Fibroblast of lung (primary cell): Measurements from ENCODE around the gene NTN3. TPM values are rescaled to one million over a fixed set of nuclear protein-coding genes. Genes with fewer than 3 reads are reported as not detected.

ENCODE experiments used
- DNase-seq, 2 donors: peaks; one replicate each; pipeline versions ENCODE4 v3.0.0 to v3.0.0-alpha.2; 2010; ENCODE audit warnings: low read depth in 2 of 2
- H2AFZ ChIP-seq: 2 replicates; pipeline ENCODE4 v1.5.1; 2012; ENCODE audit warnings: low read length, control low read depth, inconsistent platforms
- H3K27ac ChIP-seq: 2 replicates; pipeline ENCODE4 v1.5.1; 2011; ENCODE audit warnings: low read length, control low read depth; ENCODE audit not compliant: insufficient read depth
- H3K27me3 ChIP-seq: 2 replicates; pipeline ENCODE4 v1.5.1; 2011; ENCODE audit warnings: mild to moderate bottlenecking, low read length; ENCODE audit not compliant: control insufficient read depth, insufficient read depth
- H3K36me3 ChIP-seq: 2 replicates; pipeline ENCODE4 v1.5.1; 2011; ENCODE audit warnings: low read length; ENCODE audit not compliant: control insufficient read depth, insufficient read depth
- H3K4me1 ChIP-seq: 2 replicates; pipeline ENCODE4 v1.5.1; 2011; ENCODE audit warnings: low read length; ENCODE audit not compliant: control insufficient read depth, insufficient read depth; ENCODE audit errors: extremely low read depth
- H3K4me2 ChIP-seq: 2 replicates; pipeline ENCODE4 v1.5.1; 2011; ENCODE audit warnings: low read length, control low read depth; ENCODE audit not compliant: insufficient read depth; ENCODE audit errors: extremely low read depth
- H3K4me3 ChIP-seq, 4 experiments: fragments of 200-600 bp in 1 of 4; sonication (generic) in 1 of 4; replicated peaks in 1 of 4; 2 replicates each; pipeline ENCODE4 v1.5.1; 2011 to 2016; ENCODE audit warnings: low read length in 4 of 4, low read depth in 3 of 4, mild to moderate bottlenecking in 3 of 4, control low read depth in 2 of 4, inconsistent platforms in 1 of 4, mixed read lengths in 1 of 4; ENCODE audit not compliant: insufficient read depth in 1 of 4; ENCODE audit errors: control extremely low read depth in 1 of 4
- H3K79me2 ChIP-seq: 2 replicates; pipeline ENCODE4 v1.5.1; 2012; ENCODE audit warnings: mild to moderate bottlenecking, low read length, inconsistent platforms; ENCODE audit not compliant: control insufficient read depth, insufficient read depth
- H3K9ac ChIP-seq: 2 replicates; pipeline ENCODE4 v1.5.1; 2011; ENCODE audit warnings: mild to moderate bottlenecking, low read length, control low read depth; ENCODE audit not compliant: insufficient read depth
- H3K9me3 ChIP-seq: 2 replicates; pipeline ENCODE4 v1.5.1; 2012; ENCODE audit warnings: low read depth, low read length; ENCODE audit not compliant: control insufficient read depth, insufficient read depth
- H4K20me1 ChIP-seq: 2 replicates; pipeline ENCODE4 v1.5.1; 2011; ENCODE audit warnings: low read length; ENCODE audit not compliant: control insufficient read depth, insufficient read depth; ENCODE audit errors: extremely low read depth
- EZH2 ChIP-seq: IDR thresholded peaks from 2 replicates; pipeline ENCODE4 v1.5.1; 2012; ENCODE audit warnings: low read length, control low read depth, mild to moderate bottlenecking; ENCODE audit errors: missing control alignments
- polyA plus RNA-seq, 2 donors: library from polyadenylated mRNA; depleted of rRNA in 1 of 2; stranded (reverse) in 1 of 2; unstranded in 1 of 2; fragments of >200 nt; gene quantifications; 2 replicates each; pipeline ENCODE4 v1.2.1, GENCODE V29; 2011 to 2012; ENCODE audit warnings: missing spikeins in 1 of 2
- total RNA-seq: library from RNA; depleted of rRNA; stranded (reverse); fragments of >200 nt; gene quantifications from 2 replicates; pipeline ENCODE4 v1.2.1, GENCODE V29; 2014
- TF ChIP-seq, protein P1 (sequence below), 2 donors: IDR thresholded peaks in 1 of 2; conservative IDR thresholded peaks in 1 of 2; 1 replicate in 1 of 2; 2 replicates in 1 of 2; pipeline ENCODE4 v1.5.1; 2011 to 2012; ENCODE audit warnings: low read length in 2 of 2, control low read depth in 1 of 2, inconsistent platforms in 1 of 2, low read depth in 1 of 2, mild to moderate bottlenecking in 1 of 2

NTN3 gene
- total and polyA plus RNA-seq, 2 donors (not counting 1 experiment from before 2014, with no cell fraction given), result 0.08 to 2.1 TPM

DNA sequence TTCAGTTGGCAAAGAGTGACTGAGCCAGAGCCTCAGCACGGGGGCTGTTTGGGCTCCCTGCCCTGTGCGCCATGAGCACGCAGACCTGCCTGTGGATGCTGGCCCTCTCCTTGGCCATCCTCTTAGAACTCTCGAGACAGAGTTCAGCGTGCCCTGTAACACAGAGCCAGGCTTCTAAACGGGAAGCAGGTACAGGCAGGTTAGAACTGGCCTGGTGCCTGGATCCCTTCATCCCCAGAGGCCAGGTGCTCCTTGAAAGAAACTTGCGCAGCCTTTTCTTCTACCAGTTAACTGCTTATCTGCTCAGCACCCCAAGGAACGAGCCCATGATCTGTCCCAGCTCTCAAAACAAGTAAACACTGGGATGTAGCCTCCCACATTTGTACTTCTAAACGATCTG, 35.0 kb upstream of the NTN3 start:
- Histone ChIP-seq H3K9ac (no peak overlapping the region), H3K4me3 (no peak overlapping the region)

GRCh38 chr16:2437032-2437790, 33.9 kb upstream of the NTN3 start:
- Histone ChIP-seq H3K4me1 (no peaks in the 10 kb centered on the region), H3K79me2 (peaks cover 10% of the 10 kb centered on the region), H3K9me3 (no peaks in the 10 kb centered on the region), H3K9ac (no peak overlapping the region), H4K20me1 (no peaks in the 10 kb centered on the region), H3K4me3 (no peak overlapping the region), H2AFZ (no peak overlapping the region), H3K27ac (no peak overlapping the region), H3K27me3 (no peaks in the 10 kb centered on the region), H3K4me2 (no peak overlapping the region), H3K36me3 (peaks cover 35% of the 10 kb centered on the region)
- no peak for DNase-seq
- TF ChIP-seq, protein P1, sequence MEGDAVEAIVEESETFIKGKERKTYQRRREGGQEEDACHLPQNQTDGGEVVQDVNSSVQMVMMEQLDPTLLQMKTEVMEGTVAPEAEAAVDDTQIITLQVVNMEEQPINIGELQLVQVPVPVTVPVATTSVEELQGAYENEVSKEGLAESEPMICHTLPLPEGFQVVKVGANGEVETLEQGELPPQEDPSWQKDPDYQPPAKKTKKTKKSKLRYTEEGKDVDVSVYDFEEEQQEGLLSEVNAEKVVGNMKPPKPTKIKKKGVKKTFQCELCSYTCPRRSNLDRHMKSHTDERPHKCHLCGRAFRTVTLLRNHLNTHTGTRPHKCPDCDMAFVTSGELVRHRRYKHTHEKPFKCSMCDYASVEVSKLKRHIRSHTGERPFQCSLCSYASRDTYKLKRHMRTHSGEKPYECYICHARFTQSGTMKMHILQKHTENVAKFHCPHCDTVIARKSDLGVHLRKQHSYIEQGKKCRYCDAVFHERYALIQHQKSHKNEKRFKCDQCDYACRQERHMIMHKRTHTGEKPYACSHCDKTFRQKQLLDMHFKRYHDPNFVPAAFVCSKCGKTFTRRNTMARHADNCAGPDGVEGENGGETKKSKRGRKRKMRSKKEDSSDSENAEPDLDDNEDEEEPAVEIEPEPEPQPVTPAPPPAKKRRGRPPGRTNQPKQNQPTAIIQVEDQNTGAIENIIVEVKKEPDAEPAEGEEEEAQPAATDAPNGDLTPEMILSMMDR (conservative IDR thresholded peaks at IDR 0.05 in 1 of 2, IDR thresholded peaks at IDR 0.05 in 1 of 2; ENCODE audit: low read depth in 1 of 2, low read length in 2 of 2), result no peak
- no peak for TF ChIP-seq EZH2

More for the DNA sequence above, 35.0 kb upstream of the NTN3 start:
- no peak overlapping the region for H2AFZ ChIP-seq
- H3K4me1 ChIP-seq, result peaks cover under 1% of the 10 kb centered on the region
- TF ChIP-seq, protein P1 (conservative IDR thresholded peaks at IDR 0.05 in 1 of 2, IDR thresholded peaks at IDR 0.05 in 1 of 2; ENCODE audit: low read depth in 1 of 2, low read length in 2 of 2), result no peak
- TF ChIP-seq EZH2, result no peak
- no peaks in the 10 kb centered on the region for H3K27me3 ChIP-seq
- H3K9me3 ChIP-seq, result no peaks in the 10 kb centered on the region
- no peak overlapping the region for H3K4me2 ChIP-seq
- H3K27ac ChIP-seq, result no peak overlapping the region
- peaks cover 35% of the 10 kb centered on the region for H3K36me3 ChIP-seq
- H4K20me1 ChIP-seq, result no peaks in the 10 kb centered on the region
- no peak for DNase-seq
- H3K79me2 ChIP-seq, result peaks cover 14% of the 10 kb centered on the region

GRCh38 chr16:2438121-2438520, 33.0 kb upstream of the NTN3 start:
- no peak for DNase-seq
- no peak overlapping the region for H2AFZ ChIP-seq
- no peak for TF ChIP-seq EZH2
- TF ChIP-seq, protein P1 (conservative IDR thresholded peaks at IDR 0.05 in 1 of 2, IDR thresholded peaks at IDR 0.05 in 1 of 2; ENCODE audit: low read depth in 1 of 2, low read length in 2 of 2), result no peak
- H3K4me2 ChIP-seq, result no peak overlapping the region
- no peak overlapping the region for H3K4me3 ChIP-seq
- peaks cover 2% of the 10 kb centered on the region for H3K79me2 ChIP-seq
- no peaks in the 10 kb centered on the region for H3K9me3 ChIP-seq
- no peak overlapping the region for H3K9ac ChIP-seq
- no peaks in the 10 kb centered on the region for H4K20me1 ChIP-seq
- no peaks in the 10 kb centered on the region for H3K4me1 ChIP-seq
- H3K27me3 ChIP-seq, result no peaks in the 10 kb centered on the region
- H3K27ac ChIP-seq, result no peak overlapping the region
- peaks cover 27% of the 10 kb centered on the region for H3K36me3 ChIP-seq
